ENCODE measurements around the gene CBX1.
A peak's percentile ranks its signal among the peaks of the same experiment; 100 is the strongest.

The CBX1 gene

DNA sequence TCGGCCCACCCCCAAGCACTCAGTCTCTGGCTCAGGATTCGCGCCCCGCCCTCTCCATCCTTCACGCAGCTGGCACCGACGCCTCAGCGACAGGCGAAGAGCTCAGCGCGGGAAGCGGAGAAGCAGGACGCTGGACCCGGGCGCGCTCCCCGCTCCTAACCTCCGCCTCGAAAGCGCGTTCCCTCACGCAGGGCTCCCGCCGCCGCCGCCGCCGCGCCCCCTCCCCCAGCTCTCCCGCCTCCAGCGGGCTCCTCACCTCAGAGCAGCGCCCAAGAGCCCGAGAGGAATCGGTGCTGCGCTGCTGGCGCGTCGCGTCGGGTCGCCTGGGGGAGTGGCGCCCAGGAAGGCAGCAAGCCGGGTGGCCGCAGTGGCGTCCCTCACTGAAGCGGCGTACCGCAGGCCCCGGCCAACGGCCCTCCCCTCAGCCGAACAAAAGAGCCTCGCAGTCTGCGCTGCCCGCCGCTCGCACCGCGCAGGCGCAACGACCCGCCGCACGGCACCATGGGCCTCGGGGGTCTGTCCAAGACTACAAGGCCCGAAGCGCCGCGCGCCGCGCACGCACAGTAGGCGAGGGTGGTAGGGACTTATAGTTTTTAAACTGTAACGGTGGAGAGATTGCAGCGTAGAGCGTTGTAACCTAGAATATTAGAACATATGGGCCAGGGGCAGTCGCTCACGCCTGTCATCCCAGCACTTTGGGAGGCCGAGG, at the start of gene CBX1:
CBX1 (minus strand) TSS at position 467 of the 709 bp plus-strand sequence. CDS start 24,474 bp downstream, outside the sequence.
- no peaks in the 10 kb centered on the region for H3K36me3 ChIP-seq (ENCODE audit: insufficient read depth, low read length)
- H3K79me2 ChIP-seq (ENCODE audit: control insufficient read depth, insufficient read depth, low read length, unreplicated experiment) = peaks cover 47% of the 10 kb centered on the region
- H2AFZ ChIP-seq (ENCODE audit: low read length, unreplicated experiment) = peak within 1 kb of the TSS; percentile 57
- H3K27me3 ChIP-seq (ENCODE audit: insufficient read depth, low read length) = no peaks in the 10 kb centered on the region
- peaks cover 6% of the 10 kb centered on the region for H3K4me1 ChIP-seq (ENCODE audit: control insufficient read depth, insufficient read depth, low read length, unreplicated experiment)
- peak within 1 kb of the TSS; percentile 84 for H3K4me3 ChIP-seq (ENCODE audit: low read depth, low read length)
- H3K27ac ChIP-seq (ENCODE audit: low read depth, low read length) = peak within 1 kb of the TSS; percentile 68

DNA sequence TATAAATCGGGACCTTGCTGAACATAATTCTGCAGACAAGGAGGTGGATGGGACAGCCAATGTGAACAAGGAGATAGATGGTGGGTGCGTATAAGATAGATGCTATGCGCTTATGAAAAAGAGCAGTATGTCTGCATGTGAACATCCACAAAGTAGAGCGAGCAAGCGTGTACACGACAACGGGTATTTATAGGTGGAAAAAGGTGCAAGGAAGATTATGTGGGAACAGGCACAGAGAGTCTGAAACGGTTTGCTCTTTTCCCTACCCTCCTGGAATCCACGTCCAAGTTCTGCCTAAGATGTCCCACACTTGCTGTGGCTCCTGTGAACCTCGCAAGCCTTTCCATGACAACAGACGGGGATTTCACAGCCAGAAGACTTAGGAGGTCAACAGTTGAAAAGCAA, 49.3 kb upstream of the CBX1 start:
- H3K27me3 ChIP-seq (ENCODE audit: insufficient read depth, low read length) = peaks cover 88% of the 10 kb centered on the region
- H3K79me2 ChIP-seq (ENCODE audit: control insufficient read depth, insufficient read depth, low read length, unreplicated experiment) = no peaks in the 10 kb centered on the region
- H3K4me3 ChIP-seq (ENCODE audit: low read depth, low read length) = no peak overlapping the region
- H3K36me3 ChIP-seq (ENCODE audit: insufficient read depth, low read length) = no peaks in the 10 kb centered on the region
- no peak overlapping the region for H2AFZ ChIP-seq (ENCODE audit: low read length, unreplicated experiment)
- H3K4me1 ChIP-seq (ENCODE audit: control insufficient read depth, insufficient read depth, low read length, unreplicated experiment) = no peaks in the 10 kb centered on the region
- H3K27ac ChIP-seq (ENCODE audit: low read depth, low read length) = no peak overlapping the region

DNA sequence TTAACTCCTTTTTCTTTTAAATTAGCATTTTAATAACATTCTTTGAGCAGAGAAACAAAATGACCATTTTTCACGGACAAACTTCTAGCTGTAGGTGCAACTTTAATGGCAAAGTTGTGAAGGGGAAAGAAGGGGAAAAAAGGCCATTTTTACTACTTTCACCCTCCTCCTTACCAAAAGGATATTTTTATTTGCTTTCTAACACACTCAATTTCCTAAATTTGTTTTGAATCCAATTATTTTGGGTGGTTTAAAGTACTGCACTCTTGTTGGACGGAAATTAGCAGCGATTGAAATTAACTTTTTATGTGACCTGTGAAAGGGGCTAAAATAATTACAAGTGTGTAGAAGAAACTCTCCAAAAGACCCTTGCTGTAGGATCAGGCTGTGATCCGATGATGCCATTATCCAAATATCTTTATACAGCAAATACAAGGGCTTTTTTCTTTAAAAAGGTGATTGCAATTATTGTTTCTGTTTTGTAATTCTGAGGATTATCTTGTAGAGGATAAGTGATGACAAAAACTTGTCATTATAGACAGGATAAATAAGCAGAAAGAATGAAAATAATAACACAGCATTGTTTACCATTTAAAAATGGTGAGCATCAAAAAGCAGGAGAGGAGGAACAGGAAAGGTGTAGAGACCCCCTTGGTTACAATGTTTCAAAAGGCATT, 48.6 kb upstream of the CBX1 start:
- Histone ChIP-seq H3K4me1 (ENCODE audit: control insufficient read depth, insufficient read depth, low read length, unreplicated experiment) (no peaks in the 10 kb centered on the region), H2AFZ (ENCODE audit: low read length, unreplicated experiment) (no peak overlapping the region), H3K36me3 (ENCODE audit: insufficient read depth, low read length) (no peaks in the 10 kb centered on the region), H3K27me3 (ENCODE audit: insufficient read depth, low read length) (peaks cover 91% of the 10 kb centered on the region), H3K79me2 (ENCODE audit: control insufficient read depth, insufficient read depth, low read length, unreplicated experiment) (no peaks in the 10 kb centered on the region), H3K27ac (ENCODE audit: low read depth, low read length) (no peak overlapping the region), H3K4me3 (ENCODE audit: low read depth, low read length) (no peak overlapping the region)

DNA sequence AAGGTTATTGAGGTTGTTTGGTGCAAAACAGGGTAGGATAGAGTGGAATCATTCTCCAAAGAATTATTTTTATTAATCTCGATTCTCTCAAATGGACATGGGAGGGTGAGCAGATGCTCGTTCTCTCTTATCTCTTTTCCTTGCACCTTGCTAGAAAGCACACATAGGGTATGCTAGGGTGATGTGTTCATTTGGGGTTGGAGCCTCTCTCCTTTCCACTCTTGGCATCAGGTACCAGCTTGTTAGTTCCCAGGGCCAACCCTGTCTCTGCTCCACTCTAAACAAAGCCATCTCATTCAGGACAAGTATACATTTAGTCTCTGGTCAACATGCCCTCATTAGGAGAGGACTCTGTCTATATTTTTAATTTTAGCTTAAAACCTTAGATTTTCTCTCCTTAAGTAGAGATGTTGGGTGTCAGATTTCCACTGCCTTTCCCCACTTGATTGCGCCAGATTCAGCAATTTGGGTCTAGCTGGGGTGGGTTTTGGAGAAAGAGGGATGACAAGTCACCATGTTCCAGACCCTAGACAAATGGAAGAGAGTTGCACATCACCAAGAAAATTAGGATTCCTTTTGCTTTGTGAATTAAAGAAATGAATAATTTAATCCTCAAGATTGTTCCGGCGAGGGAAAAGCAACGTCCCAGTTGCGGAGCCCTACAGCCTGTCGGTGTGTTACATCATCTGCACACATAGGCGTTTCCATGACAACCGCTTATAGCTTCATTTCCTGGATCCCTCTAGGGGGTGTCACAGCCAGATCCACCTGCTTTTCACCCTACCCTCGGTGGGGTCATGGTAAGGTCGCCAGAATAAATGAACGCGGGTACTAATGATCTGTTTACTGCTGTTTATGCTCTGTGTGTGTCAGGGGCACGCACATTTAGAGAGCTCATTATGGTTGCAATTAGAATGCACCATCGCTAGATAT, 47.8 kb upstream of the CBX1 start:
- Histone ChIP-seq H3K27me3 (ENCODE audit: insufficient read depth, low read length) (peaks cover 91% of the 10 kb centered on the region), H3K36me3 (ENCODE audit: insufficient read depth, low read length) (no peaks in the 10 kb centered on the region), H3K27ac (ENCODE audit: low read depth, low read length) (no peak overlapping the region), H3K4me3 (ENCODE audit: low read depth, low read length) (no peak overlapping the region), H2AFZ (ENCODE audit: low read length, unreplicated experiment) (no peak overlapping the region), H3K79me2 (ENCODE audit: control insufficient read depth, insufficient read depth, low read length, unreplicated experiment) (no peaks in the 10 kb centered on the region), H3K4me1 (ENCODE audit: control insufficient read depth, insufficient read depth, low read length, unreplicated experiment) (no peaks in the 10 kb centered on the region)

DNA sequence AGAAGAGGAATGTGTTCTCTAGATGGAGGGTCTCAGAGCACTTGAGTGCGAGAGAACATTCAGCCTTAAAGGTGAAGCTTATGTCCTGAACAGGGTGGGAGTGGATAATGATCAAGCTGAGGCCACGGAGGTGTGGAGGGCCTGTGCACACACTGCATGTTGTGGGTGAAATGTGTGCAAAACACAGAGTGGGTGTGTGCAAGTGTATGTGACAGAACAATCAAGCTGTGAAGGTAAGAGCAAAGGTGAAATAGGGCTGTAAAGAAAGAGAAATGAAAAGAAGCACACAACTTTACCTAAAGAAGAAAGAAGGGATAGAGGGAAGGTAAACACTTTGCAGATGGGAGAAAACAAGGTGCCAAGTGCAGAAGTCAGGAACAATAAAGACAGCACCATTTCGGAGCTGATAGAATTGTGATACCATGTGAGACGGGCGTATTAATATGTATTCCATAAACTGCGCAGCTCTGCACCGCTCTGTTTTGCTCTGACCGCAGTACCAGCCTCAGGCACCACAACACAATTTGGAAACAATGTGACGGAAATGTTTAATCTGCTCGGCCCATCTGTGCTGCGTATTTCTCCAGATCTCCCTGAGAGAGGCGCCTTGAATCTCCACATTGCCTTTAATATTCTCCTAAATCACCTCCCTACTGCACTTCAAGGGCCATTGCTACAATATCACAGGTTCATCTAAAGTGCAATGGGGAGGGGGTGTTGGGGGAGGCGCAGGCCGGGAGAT, 46.9 kb upstream of the CBX1 start:
- Histone ChIP-seq H3K4me1 (ENCODE audit: control insufficient read depth, insufficient read depth, low read length, unreplicated experiment) (no peaks in the 10 kb centered on the region), H2AFZ (ENCODE audit: low read length, unreplicated experiment) (no peak overlapping the region), H3K36me3 (ENCODE audit: insufficient read depth, low read length) (no peaks in the 10 kb centered on the region), H3K27me3 (ENCODE audit: insufficient read depth, low read length) (peaks cover 94% of the 10 kb centered on the region), H3K79me2 (ENCODE audit: control insufficient read depth, insufficient read depth, low read length, unreplicated experiment) (no peaks in the 10 kb centered on the region), H3K4me3 (ENCODE audit: low read depth, low read length) (no peak overlapping the region), H3K27ac (ENCODE audit: low read depth, low read length) (no peak overlapping the region)

DNA sequence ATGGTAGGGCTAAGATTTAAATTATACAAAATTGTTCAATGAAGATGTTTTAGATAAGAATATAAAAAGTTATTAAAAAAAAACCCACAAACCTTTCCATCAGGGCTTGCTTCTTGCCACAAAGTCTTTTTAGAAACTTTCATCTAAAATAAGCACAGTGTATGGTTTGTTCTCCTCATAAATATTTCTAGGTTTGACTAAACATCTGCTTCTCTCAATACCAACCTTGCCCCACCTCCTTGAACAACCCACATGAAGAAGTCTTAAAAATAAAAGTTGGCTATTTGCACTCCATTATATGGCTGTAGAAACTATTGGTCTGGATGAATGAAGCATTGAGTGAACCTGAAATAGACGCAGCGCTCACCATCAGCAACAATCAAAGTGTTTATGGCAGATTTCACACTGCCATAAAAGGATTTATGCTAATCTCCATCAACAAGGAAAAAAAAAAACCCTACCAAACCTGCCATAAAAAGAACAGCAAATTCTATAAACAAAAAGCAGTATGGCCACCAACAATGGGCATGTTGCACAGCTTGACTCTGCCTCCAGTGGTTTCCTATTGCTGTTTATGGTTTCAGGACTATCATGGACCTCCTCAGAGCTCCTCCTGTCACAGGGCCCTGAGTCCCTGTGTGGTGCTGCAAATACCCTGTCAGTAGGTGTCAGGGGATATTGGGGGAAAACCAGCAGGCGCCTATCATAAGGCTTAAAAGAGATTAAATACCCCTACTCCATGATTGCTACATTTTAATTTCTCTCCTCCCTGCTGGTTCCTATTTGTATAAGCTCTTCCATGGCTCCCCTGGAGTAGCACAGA, 43.9 kb upstream of the CBX1 start:
- H3K27me3 ChIP-seq (ENCODE audit: insufficient read depth, low read length) = peaks cover 86% of the 10 kb centered on the region
- no peaks in the 10 kb centered on the region for H3K4me1 ChIP-seq (ENCODE audit: control insufficient read depth, insufficient read depth, low read length, unreplicated experiment)
- H3K27ac ChIP-seq (ENCODE audit: low read depth, low read length) = no peak overlapping the region
- no peaks in the 10 kb centered on the region for H3K36me3 ChIP-seq (ENCODE audit: insufficient read depth, low read length)
- no peak overlapping the region for H3K4me3 ChIP-seq (ENCODE audit: low read depth, low read length)
- no peak overlapping the region for H2AFZ ChIP-seq (ENCODE audit: low read length, unreplicated experiment)
- H3K79me2 ChIP-seq (ENCODE audit: control insufficient read depth, insufficient read depth, low read length, unreplicated experiment) = no peaks in the 10 kb centered on the region

DNA sequence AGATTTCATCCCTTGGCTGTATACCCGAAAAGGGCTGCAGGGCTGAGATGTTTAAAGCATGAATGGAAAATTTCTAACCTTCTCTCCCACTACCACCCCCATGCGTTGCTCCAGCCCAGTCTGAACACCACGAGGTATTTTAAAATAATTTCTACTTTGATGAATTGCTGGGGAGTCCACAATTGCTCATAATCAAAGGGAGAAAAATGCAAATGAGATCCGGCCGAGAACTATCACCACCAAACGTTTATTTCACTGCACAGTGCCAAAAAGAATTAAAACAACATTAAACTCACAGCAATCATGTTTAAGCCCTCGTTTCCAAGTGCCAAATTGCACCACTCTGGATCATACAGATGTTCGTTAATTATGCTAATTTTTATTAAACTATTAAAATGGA, 43.0 kb upstream of the CBX1 start:
- Histone ChIP-seq H3K27ac (ENCODE audit: low read depth, low read length) (no peak overlapping the region), H3K36me3 (ENCODE audit: insufficient read depth, low read length) (no peaks in the 10 kb centered on the region), H3K4me1 (ENCODE audit: control insufficient read depth, insufficient read depth, low read length, unreplicated experiment) (no peaks in the 10 kb centered on the region), H3K27me3 (ENCODE audit: insufficient read depth, low read length) (peaks cover 83% of the 10 kb centered on the region), H3K79me2 (ENCODE audit: control insufficient read depth, insufficient read depth, low read length, unreplicated experiment) (no peaks in the 10 kb centered on the region), H2AFZ (ENCODE audit: low read length, unreplicated experiment) (no peak overlapping the region), H3K4me3 (ENCODE audit: low read depth, low read length) (no peak overlapping the region)

DNA sequence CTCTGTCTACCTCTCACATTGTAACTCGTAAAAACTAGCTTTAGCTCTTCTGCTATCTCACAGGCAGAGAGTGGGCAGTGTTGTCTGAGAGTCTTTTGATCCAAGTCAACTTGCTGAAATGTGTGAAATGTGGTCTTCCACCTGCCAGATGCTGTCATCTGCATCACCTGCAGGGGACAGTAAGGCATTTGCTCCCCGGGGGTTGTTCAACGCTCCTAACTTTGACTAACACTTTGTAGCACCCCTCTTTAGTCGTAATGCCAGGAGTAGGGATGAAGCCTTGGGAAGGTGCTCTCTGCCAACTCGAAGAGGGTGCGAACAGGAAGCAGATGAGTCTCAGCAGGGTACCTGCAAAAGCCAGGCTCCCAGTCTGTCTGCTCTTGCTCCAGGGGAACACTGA, 42.4 kb upstream of the CBX1 start:
- H3K36me3 ChIP-seq (ENCODE audit: insufficient read depth, low read length) = no peaks in the 10 kb centered on the region
- H3K27ac ChIP-seq (ENCODE audit: low read depth, low read length) = no peak overlapping the region
- H3K79me2 ChIP-seq (ENCODE audit: control insufficient read depth, insufficient read depth, low read length, unreplicated experiment) = no peaks in the 10 kb centered on the region
- H3K27me3 ChIP-seq (ENCODE audit: insufficient read depth, low read length) = peaks cover 77% of the 10 kb centered on the region
- no peak overlapping the region for H2AFZ ChIP-seq (ENCODE audit: low read length, unreplicated experiment)
- no peaks in the 10 kb centered on the region for H3K4me1 ChIP-seq (ENCODE audit: control insufficient read depth, insufficient read depth, low read length, unreplicated experiment)
- no peak overlapping the region for H3K4me3 ChIP-seq (ENCODE audit: low read depth, low read length)

DNA sequence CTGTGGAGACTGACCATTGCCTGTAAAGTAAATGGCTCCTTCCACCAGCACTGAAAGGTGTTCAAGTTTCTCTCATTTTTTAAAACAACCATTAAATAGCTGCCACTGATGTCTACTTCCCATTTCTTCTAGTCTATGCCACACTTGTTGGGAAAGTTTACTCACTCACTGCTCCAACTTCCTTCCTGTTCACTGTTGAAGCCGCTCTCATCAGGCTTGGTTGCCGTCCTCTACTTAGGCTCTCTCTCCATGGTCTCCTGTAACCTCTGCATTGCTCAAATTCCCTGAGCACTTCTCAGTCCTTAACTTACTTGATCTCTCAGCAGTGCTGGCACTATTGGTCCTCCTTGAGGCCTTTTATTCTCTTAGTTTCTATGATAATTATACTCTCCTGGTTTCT, 38.7 kb upstream of the CBX1 start:
- Histone ChIP-seq H2AFZ (ENCODE audit: low read length, unreplicated experiment) (no peak overlapping the region), H3K4me1 (ENCODE audit: control insufficient read depth, insufficient read depth, low read length, unreplicated experiment) (no peaks in the 10 kb centered on the region), H3K27ac (ENCODE audit: low read depth, low read length) (no peak overlapping the region), H3K4me3 (ENCODE audit: low read depth, low read length) (no peak overlapping the region), H3K36me3 (ENCODE audit: insufficient read depth, low read length) (no peaks in the 10 kb centered on the region), H3K79me2 (ENCODE audit: control insufficient read depth, insufficient read depth, low read length, unreplicated experiment) (no peaks in the 10 kb centered on the region), H3K27me3 (ENCODE audit: insufficient read depth, low read length) (peaks cover 53% of the 10 kb centered on the region)
